MG63 (cell line): ENCODE results near the gene PDE6A. TPM values are rescaled to one million over a fixed set of nuclear protein-coding genes. Genes with fewer than 3 reads are reported as not detected.

Experiments
- DNase-seq: peaks from one replicate; pipeline ENCODE4 v3.0.0-alpha.2; 2020
- H3K27me3 ChIP-seq: fragments of 250-450 bp; sonication (Bioruptor Pico); 2 replicates; pipeline ENCODE4 v1.5.1; 2020; ENCODE audit warnings: mild to moderate bottlenecking, moderate library complexity
- H3K36me3 ChIP-seq: fragments of 250-450 bp; sonication (Bioruptor Pico); 2 replicates; pipeline ENCODE4 v1.5.1; 2020; ENCODE audit warnings: mild to moderate bottlenecking, moderate library complexity
- H3K4me3 ChIP-seq: fragments of 250-450 bp; sonication (Bioruptor Pico); 2 replicates; pipeline ENCODE4 v1.5.1; 2020; ENCODE audit warnings: mild to moderate bottlenecking, moderate library complexity
- H3K9me3 ChIP-seq: fragments of 250-450 bp; sonication (Bioruptor Pico); 2 replicates; pipeline ENCODE4 v1.5.1; 2020; ENCODE audit warnings: mild to moderate bottlenecking, moderate library complexity
- total RNA-seq: library from RNA; depleted of rRNA; stranded (reverse); fragments of >200 nt; shearing (Covaris generic); gene quantifications from 2 replicates; pipeline ENCODE4 v1.2.3, GENCODE V29; 2014; ENCODE audit warnings: low replicate concordance

Gene PDE6A
- total RNA-seq, 1 experiment from 2014 or later, result not detected

DNA sequence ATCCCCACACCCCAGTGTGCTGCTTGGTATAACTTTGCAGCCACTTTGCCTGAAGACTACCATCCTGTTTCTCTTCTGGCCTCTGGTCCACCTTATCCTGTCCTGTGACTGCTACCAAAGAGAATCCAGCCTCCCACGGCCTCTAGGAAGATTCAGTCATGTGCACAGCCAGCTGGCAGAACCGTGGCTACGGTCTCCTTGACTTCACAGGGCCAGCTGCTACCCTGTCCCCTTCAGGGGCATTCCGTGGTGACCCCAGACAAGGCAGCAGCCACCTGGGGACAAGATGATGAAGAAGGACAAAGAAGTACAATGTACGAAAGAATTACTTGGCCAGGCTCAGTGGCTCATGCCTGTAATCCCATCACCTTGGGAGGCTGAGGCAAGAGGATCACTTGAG lies 98.6 kb downstream of the PDE6A start:
- no peak for DNase-seq
- no peak overlapping the region for H3K4me3 ChIP-seq
- no peaks in the 10 kb centered on the region for H3K9me3 ChIP-seq
- H3K36me3 ChIP-seq, result no peaks in the 10 kb centered on the region; the same call in 1 of the 2 replicates
- H3K27me3 ChIP-seq, result no peaks in the 10 kb centered on the region

DNA sequence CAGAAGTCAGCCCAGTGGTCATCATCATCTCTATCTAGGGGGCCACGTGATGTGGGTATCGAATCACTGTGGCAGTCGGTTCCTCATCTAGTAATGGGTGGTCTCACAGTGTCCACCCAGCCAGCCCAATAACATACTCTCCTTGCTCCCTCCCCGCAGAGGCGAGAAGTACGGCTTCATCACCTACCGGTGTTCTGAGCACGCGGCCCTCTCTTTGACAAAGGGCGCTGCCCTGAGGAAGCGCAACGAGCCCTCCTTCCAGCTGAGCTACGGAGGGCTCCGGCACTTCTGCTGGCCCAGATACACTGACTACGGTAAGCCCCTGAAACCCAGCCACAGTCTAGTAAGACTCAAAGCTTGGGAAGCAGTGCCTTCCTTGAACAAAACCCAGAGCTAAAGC lies 99.0 kb downstream of the PDE6A start:
- no peak for DNase-seq
- Histone ChIP-seq H3K36me3 (no peaks in the 10 kb centered on the region; the same call in 1 of the 2 replicates), H3K9me3 (no peaks in the 10 kb centered on the region), H3K27me3 (no peaks in the 10 kb centered on the region), H3K4me3 (no peak overlapping the region)

DNA sequence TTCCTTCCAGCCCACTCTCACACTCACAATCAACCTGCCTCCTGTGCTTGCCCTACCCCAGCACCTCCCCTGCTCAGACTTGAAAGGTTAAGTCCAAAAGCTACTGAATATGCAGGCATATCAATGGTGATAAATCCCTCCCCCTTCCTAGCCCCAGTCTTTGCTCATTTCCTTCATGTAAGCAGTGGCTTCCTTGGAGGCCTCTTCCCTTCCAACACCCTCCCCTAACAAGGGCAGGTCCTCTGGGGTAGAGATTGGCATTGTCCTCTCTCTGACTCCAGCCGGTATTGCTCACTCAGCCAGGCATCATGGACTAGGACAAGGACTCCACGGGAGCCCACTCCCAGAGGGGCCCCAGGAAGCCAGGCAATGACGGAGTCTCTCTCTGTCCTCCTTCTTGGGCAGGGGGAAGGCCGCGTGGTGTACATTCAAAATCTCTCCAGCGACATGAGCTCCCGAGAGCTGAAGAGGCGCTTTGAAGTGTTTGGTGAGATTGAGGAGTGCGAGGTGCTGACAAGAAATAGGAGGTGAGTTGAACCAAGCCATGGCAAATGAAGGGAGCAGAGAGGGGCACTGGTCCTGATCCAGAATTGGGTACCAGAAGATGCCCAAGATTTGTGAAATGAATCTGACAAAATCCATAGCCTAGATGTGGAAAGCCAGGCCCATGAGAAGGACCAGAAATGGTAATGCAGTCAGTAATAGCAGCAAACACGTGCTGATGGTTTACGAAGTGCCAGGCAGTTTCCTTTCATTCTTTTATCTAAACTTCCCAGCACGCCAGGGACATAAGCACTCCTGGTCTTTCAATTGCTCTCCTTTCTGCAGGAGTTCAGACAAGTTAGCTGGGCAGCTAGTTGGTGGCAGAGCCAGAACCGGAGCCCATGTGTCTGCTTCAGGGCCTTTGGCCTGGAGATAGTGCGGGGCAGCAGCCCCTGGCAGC lies 102.5 kb downstream of the PDE6A start:
- Histone ChIP-seq H3K4me3 (no peak overlapping the region), H3K27me3 (no peaks in the 10 kb centered on the region), H3K9me3 (no peaks in the 10 kb centered on the region), H3K36me3 (no peaks in the 10 kb centered on the region)
- no peak for DNase-seq

DNA sequence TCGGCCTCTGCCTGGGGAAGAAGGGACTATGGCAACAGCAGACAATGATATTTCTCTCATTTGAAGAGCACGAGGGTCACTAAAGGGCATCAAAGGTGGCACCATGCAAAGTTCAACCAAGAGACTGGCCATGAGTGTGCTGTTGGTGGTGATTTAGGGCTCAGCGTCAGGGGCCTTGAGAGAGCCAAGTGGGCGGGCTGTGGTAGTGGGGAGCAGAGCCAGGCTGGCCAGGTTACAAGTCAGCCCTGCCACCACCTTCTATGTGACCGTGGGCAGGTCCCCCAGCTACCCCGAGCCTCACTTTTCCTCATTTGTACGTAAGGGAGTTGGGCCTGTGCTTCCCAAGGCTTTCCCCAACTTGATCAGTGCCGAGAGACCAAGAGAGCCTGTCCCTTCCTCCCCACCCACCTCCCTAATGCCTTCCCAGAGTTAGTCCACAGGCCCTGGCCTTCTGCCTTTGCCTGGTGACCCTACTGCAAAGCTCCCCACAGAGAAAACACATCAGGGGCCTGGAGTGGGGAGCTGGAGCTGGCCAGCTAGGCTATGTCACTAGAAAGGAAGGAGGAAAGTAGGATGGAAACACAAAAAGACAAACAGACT lies 104.3 kb downstream of the PDE6A start:
- H3K36me3 ChIP-seq, result no peaks in the 10 kb centered on the region
- DNase-seq, result no peak
- no peak overlapping the region for H3K4me3 ChIP-seq
- H3K9me3 ChIP-seq, result no peaks in the 10 kb centered on the region
- no peaks in the 10 kb centered on the region for H3K27me3 ChIP-seq

DNA sequence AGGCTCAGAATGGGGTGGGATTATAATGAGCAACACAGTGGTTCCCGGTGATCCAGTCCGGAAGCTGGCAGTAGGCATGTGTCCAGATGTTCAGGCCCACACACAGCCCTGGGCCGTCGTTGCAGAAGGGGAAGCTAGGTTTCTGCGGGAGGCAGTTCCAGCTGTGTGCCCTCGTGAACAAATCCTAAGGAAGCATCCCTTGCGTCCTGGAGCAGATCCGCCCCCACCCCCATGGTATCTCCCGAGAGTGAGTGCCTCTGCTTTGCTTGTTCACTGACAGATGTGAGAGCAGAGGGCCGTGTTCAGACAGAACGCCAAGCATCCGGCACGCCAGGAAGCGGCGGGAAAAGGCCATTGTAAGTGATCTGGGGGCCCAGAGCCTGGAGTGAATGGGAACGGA lies 104.8 kb downstream of the PDE6A start:
- DNase-seq, result no peak
- H3K27me3 ChIP-seq, result no peaks in the 10 kb centered on the region
- H3K4me3 ChIP-seq, result no peak overlapping the region
- no peaks in the 10 kb centered on the region for H3K9me3 ChIP-seq
- H3K36me3 ChIP-seq, result no peaks in the 10 kb centered on the region

DNA sequence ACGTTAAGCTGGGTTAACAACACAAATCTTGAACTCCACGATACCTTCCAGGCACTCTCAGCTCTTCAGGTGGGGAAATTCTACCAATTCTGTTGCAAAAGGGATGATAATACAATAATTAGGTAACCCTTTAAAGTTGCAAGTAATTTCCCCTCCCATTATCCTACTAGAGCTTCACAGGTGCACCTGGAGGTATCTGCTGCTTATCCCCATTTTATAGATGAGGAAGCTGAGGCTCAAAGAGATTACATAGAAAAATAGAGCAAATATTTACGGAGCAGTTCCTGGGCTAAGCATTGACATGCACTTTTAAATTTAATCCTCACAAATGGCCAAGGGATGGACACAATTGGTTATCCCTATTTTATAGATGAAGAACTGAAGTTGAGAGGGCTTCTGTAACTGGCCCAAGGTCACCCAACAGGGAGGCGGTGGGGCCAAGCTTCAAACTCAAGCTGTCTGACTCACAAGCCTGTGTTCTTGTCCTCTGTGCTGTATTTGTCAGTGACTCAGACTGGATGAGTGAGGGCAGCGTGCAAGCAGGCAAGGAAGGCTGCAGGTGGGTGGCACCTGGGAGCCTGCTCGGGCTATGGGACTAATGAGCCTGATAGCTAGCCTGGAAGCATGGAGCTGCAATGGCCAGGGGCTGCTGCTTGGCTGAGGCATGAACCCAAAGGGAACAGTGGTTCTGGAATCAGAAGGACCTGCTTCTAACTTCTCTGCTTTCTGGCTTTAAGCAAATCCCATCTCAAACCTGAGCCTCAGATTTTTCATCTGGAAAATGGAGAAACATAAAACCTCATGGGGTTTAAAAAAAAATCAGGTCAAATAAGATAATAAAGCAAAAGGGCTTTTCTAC lies 105.5 kb downstream of the PDE6A start:
- Histone ChIP-seq H3K4me3 (no peak overlapping the region), H3K27me3 (no peaks in the 10 kb centered on the region), H3K9me3 (no peaks in the 10 kb centered on the region), H3K36me3 (no peaks in the 10 kb centered on the region)
- peak; percentile 31 for DNase-seq

DNA sequence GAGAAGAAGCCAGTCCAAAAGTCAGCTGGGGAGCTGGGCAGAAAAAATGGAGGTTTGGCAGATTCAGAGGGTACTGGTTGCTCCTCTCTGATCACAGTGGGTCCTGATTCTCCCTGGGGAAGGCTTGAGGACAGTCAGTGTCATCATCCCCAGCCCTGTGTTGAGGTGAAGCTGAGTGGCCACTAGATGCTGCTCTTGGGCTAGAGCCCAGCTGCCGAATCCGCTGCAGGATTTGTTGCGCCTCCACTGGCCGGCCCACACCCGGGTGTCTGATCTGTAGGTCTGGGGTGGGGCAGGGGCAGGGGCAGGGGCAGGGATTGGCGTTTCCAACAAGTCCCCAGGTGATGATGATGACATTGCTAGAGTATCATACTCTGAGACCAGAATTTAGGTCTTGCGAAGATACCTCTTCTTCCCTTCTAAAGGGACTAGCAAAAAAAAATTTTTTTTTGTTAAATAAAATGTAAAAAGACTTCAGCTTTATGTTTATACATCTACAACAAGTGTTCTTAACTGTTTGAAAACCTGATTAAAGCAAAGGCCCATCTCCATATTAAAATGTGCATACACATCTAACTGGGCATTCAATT lies 106.8 kb downstream of the PDE6A start:
- H3K27me3 ChIP-seq, result no peaks in the 10 kb centered on the region
- DNase-seq, result peak; percentile 71
- no peaks in the 10 kb centered on the region for H3K36me3 ChIP-seq
- H3K4me3 ChIP-seq, result no peak overlapping the region
- H3K9me3 ChIP-seq, result no peaks in the 10 kb centered on the region

DNA sequence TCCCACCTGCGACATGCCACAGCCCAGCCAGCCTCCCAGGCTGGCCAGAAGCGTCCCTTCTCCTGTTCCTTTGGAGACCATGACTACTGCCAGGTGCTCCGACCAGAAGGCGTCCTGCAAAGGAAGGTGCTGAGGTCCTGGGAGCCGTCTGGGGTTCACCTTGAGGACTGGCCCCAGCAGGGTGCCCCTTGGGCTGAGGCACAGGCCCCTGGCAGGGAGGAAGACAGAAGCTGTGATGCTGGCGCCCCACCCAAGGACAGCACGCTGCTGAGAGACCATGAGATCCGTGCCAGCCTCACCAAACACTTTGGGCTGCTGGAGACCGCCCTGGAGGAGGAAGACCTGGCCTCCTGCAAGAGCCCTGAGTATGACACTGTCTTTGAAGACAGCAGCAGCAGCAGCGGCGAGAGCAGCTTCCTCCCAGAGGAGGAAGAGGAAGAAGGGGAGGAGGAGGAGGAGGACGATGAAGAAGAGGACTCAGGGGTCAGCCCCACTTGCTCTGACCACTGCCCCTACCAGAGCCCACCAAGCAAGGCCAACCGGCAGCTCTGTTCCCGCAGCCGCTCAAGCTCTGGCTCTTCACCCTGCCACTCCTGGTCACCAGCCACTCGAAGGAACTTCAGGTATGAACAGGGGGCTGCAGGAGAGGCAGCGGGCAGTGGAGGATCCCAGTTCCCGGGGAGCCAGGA lies 108.0 kb downstream of the PDE6A start:
- DNase-seq, result no peak
- Histone ChIP-seq H3K4me3 (no peak overlapping the region), H3K36me3 (no peaks in the 10 kb centered on the region), H3K9me3 (no peaks in the 10 kb centered on the region), H3K27me3 (no peaks in the 10 kb centered on the region)

DNA sequence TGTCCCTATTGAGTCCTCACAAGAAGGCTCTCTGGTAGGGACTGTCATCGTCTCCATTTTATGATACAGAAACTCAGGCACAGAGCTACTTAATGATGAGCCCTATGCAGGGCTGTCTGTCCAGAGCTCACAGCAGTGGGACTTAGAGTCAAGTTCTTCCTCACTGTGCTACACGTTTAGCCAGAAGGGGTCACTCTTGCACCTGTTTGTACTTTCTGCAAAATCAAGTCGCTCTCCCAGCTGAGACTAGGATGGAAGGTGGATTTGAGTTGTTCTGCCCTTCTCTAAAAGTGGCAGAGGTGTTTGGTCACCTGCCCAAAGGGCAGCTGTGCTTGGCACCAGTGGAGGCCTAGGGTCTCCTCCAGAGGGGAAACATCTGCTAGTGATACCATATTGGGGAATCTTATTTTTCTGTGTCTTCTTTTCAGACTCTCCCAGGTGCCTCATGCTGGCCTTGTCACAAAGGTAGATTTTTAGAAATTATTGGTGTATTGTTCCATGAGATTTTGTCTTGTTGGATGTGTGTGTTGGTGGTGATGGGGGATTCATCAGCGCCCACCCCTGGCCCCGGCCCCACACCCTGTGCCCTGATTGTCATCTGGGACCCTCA lies 110.2 kb downstream of the PDE6A start:
- peak; percentile 32 for DNase-seq
- no peaks in the 10 kb centered on the region for H3K36me3 ChIP-seq

DNA sequence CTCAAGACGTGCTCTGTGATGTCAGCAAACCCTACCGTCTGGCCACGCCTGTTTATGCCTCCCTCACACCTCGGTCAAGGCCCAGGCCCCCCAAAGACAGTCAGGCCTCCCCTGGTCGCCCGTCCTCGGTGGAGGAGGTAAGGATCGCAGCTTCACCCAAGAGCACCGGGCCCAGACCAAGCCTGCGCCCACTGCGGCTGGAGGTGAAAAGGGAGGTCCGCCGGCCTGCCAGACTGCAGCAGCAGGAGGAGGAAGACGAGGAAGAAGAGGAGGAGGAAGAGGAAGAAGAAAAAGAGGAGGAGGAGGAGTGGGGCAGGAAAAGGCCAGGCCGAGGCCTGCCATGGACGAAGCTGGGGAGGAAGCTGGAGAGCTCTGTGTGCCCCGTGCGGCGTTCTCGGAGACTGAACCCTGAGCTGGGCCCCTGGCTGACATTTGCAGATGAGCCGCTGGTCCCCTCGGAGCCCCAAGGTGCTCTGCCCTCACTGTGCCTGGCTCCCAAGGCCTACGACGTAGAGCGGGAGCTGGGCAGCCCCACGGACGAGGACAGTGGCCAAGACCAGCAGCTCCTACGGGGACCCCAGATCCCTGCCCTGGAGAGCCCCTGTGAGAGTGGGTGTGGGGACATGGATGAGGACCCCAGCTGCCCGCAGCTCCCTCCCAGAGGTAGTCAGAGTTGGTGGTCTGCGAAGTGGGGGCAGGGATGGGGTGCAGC lies 111.3 kb downstream of the PDE6A start:
- Histone ChIP-seq H3K27me3 (no peaks in the 10 kb centered on the region), H3K36me3 (no peaks in the 10 kb centered on the region)
- no peak for DNase-seq

More for the DNA sequence above, 110.2 kb downstream of the PDE6A start:
- Histone ChIP-seq H3K4me3 (no peak overlapping the region), H3K27me3 (no peaks in the 10 kb centered on the region), H3K9me3 (no peaks in the 10 kb centered on the region)

DNA sequence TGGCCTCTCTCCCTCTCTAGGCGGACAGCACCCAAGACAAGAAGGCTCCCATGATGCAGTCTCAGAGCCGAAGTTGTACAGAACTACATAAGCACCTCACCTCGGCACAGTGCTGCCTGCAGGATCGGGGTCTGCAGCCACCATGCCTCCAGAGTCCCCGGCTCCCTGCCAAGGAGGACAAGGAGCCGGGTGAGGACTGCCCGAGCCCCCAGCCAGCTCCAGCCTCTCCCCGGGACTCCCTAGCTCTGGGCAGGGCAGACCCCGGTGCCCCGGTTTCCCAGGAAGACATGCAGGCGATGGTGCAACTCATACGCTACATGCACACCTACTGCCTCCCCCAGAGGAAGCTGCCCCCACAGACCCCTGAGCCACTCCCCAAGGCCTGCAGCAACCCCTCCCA lies 112.0 kb downstream of the PDE6A start:
- H3K4me3 ChIP-seq, result no peak overlapping the region
- H3K27me3 ChIP-seq, result no peaks in the 10 kb centered on the region
- DNase-seq, result no peak
- H3K9me3 ChIP-seq, result no peaks in the 10 kb centered on the region
- no peaks in the 10 kb centered on the region for H3K36me3 ChIP-seq

More for the DNA sequence above, 111.3 kb downstream of the PDE6A start:
- Histone ChIP-seq H3K9me3 (no peaks in the 10 kb centered on the region), H3K4me3 (no peak overlapping the region)

DNA sequence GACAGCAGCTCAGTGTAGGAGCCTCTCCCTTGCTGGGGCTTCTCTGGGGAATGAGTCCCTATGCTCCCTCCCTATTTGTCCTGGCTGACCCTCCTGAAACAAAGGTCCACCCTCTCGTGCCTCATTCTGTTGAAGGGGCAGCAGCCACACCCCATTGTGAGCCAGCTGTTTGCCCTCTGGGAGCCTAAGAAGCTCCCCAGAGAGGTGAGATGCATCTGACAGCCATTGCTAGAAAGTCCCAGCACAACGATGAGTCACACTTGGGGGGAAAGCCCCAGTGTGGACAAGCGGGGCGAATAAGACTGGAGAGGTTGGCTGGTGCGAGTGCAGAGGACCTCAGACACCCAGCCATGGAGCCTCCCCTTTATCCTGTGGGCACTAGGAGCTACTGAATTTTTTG lies 113.1 kb downstream of the PDE6A start:
- Histone ChIP-seq H3K4me3 (no peak overlapping the region), H3K27me3 (no peaks in the 10 kb centered on the region), H3K36me3 (no peaks in the 10 kb centered on the region), H3K9me3 (no peaks in the 10 kb centered on the region)
- no peak for DNase-seq

DNA sequence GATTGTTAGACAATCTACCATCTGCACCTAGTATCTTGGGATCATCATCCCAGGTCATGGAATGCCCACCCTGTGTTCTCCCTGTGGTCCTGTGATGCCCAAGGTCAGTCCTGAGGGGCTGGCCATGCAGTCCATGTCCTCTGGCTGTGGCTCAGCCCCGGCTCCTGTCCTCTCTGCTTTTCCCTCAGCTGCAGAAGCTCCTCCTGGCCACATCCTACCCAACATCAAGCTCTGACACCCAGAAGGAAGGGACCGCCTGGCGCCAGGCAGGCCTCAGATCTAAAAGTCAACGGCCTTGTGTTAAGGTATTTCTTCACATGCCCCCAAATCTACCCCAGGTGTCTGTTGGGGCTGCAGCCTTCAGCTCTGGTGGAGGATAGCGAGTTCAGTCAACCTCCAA lies 114.0 kb downstream of the PDE6A start:
- Histone ChIP-seq H3K9me3 (no peaks in the 10 kb centered on the region), H3K36me3 (no peaks in the 10 kb centered on the region), H3K4me3 (no peak overlapping the region), H3K27me3 (no peaks in the 10 kb centered on the region)
- DNase-seq, result no peak

DNA sequence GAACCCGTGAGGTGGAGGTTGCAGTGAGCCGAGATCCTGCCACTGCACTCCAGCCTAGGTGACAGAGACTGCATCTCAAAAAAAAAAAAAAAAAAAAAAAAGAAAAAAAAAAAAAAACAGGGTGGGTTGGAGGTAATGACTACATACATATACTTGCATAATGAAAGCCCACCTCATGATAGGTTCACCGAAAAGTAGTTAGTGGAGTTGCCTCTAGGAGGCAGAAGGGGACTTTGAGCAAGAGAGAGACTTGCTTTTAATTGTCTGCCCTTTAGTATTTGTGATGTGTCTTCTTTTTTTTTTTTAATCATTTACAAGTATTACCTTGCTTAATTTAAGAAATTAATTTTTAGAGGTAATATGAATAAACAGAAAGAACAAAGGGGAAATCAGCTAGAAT lies 114.6 kb downstream of the PDE6A start:
- Histone ChIP-seq H3K9me3 (no peaks in the 10 kb centered on the region), H3K36me3 (no peaks in the 10 kb centered on the region), H3K4me3 (no peak overlapping the region), H3K27me3 (no peaks in the 10 kb centered on the region)
- DNase-seq, result no peak
